GM21737 (cell line): ENCODE measurements around the gene CYP2C8.
"Not testable (repeated sequence)": the region's sequence is repeated elsewhere in the genome, so short reads cannot be mapped to it uniquely, and the experiment has no call there.

ENCODE experiments used
- ATAC-seq: cut with Tn5 transposase; IDR thresholded peaks from one replicate; pipeline ENCODE4 v1.9.1; 2021; ENCODE audit warnings: mild to moderate bottlenecking, moderate library complexity; ENCODE audit not compliant: unreplicated experiment

The CYP2C8 gene

GRCh38 chr10:95069286-95069685, at the start of gene CYP2C8:
Gene CYP2C8 (minus strand): TSS chr10:95069497. CDS start chr10:95069402, 95 bp downstream.
- ATAC-seq: no peak

- ATAC-seq: no peak
Measured at GRCh38 chr10:95116869-95117269, 47.6 kb upstream of the CYP2C8 start.

GRCh38 chr10:95110823-95111222, 41.5 kb upstream of the CYP2C8 start:
- ATAC-seq: not testable (repeated sequence)

GRCh38 chr10:95097805-95098204, 28.5 kb upstream of the CYP2C8 start:
- no peak for ATAC-seq

- no peak for ATAC-seq
Measured at GRCh38 chr10:95096143-95096542, 26.8 kb upstream of the CYP2C8 start.

- not testable (repeated sequence) for ATAC-seq
Measured at GRCh38 chr10:95079626-95080025, 10.3 kb upstream of the CYP2C8 start.

- no peak for ATAC-seq
Measured at GRCh38 chr10:95077556-95077955, 8.3 kb upstream of the CYP2C8 start.

GRCh38 chr10:95071107-95071660, 1.9 kb upstream of the CYP2C8 start:
- no peak for ATAC-seq

GRCh38 chr10:95064125-95064524, 5.2 kb downstream of the CYP2C8 start:
- not testable (repeated sequence) for ATAC-seq

- no peak for ATAC-seq
Measured at GRCh38 chr10:95056744-95057363, 12.4 kb downstream of the CYP2C8 start.

GRCh38 chr10:95049919-95050318, 19.4 kb downstream of the CYP2C8 start:
- no peak for ATAC-seq

- ATAC-seq: no peak
Measured at GRCh38 chr10:95048206-95048605, 21.1 kb downstream of the CYP2C8 start.

GRCh38 chr10:95039281-95039680, 30.0 kb downstream of the CYP2C8 start:
- no peak for ATAC-seq

- no peak for ATAC-seq
Measured at GRCh38 chr10:95035332-95036295, 33.7 kb downstream of the CYP2C8 start.

- ATAC-seq: no peak
Measured at GRCh38 chr10:95034401-95034800, 34.9 kb downstream of the CYP2C8 start.

- no peak for ATAC-seq
Measured at GRCh38 chr10:95031656-95032055, 37.6 kb downstream of the CYP2C8 start.

- no peak for ATAC-seq
Measured at GRCh38 chr10:95026461-95026860, 42.8 kb downstream of the CYP2C8 start.

- no peak for ATAC-seq
Measured at GRCh38 chr10:94997741-94998174, 71.5 kb downstream of the CYP2C8 start.

- ATAC-seq: no peak
Measured at GRCh38 chr10:94992811-94993210, 76.5 kb downstream of the CYP2C8 start.

- ATAC-seq: no peak
Measured at GRCh38 chr10:94991243-94991888, 77.9 kb downstream of the CYP2C8 start.

GRCh38 chr10:94989192-94989591, 80.1 kb downstream of the CYP2C8 start:
- no peak for ATAC-seq
